Nephron progenitor cell (in vitro differentiated cells): ENCODE measurements around the gene CC2D1A.
A peak's percentile ranks its signal among the peaks of the same experiment; 100 is the strongest.

Experiments used
- DNase-seq: peaks from one replicate; pipeline ENCODE4 v3.0.0; 2021
- H3K27ac Mint-ChIP-seq: 2 replicates; pipeline ENCODE4 v1.8.0; 2021; ENCODE audit warnings: mild to moderate bottlenecking, moderate library complexity, mixed read lengths
- H3K27me3 Mint-ChIP-seq: 2 replicates; pipeline ENCODE4 v1.8.0; 2021; ENCODE audit warnings: mild to moderate bottlenecking, low read depth, mixed read lengths; ENCODE audit not compliant: poor library complexity
- H3K36me3 Mint-ChIP-seq: 2 replicates; pipeline ENCODE4 v1.8.0; 2021; ENCODE audit warnings: low read depth, mixed read lengths
- H3K4me1 Mint-ChIP-seq: 2 replicates; pipeline ENCODE4 v1.8.0; 2021; ENCODE audit warnings: mixed read lengths
- H3K4me3 Mint-ChIP-seq: 2 replicates; pipeline ENCODE4 v1.8.0; 2021; ENCODE audit warnings: mild to moderate bottlenecking, moderate library complexity, mixed read lengths
- H3K9me3 Mint-ChIP-seq: 2 replicates; pipeline ENCODE4 v1.8.0; 2021; ENCODE audit warnings: mild to moderate bottlenecking, moderate library complexity, mixed read lengths
- TF ChIP-seq, protein P1 (sequence below): fragments of 200-600 bp; sonication (generic); IDR thresholded peaks from 2 replicates; pipeline ENCODE4 v1.5.0; 2021; ENCODE audit warnings: antibody characterized with exemption

Gene CC2D1A

DNA sequence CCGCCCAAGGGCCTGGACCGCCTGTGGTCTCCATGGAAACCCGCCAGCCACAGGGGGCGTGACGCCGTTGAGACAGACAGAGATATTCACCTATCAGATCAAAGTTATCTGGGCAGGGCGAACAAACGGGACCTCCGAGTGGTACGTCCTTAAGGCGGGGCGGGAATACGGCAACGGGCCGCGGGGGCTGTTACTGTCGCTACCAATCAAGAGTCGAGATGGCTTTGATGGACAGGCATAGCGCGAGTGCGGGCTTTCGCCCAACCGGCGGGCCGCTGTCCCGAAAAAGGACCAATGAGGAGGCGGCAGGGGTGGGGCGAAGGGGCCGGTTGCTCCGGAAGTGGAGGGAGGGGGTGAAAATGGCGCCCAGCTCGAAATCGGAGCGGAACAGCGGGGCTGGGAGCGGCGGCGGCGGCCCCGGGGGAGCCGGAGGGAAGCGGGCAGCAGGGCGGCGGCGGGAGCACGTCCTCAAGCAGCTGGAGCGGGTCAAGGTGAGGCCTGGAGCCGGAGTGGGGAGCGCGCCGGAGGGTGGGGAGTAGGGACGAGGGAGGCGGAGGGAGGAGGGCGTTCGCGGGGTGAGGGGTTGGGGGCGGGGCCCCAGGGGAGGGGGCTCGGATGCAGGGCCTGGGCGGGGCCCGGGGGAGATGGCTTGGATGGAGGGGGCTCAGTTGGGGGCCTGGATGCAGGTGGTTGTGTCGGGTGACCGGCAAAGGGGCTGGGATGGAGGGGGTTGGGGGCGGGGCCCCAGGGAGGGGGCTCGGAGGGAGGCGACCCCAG lies 46.3 kb downstream of the CC2D1A start, which contains the start of gene DCAF15:
DCAF15 (plus strand) TSS at position 356 of the 777 bp plus-strand sequence; CDS start at position 360, 4 bp downstream.
- Mint-ChIP-seq H3K4me3 (peak within 1 kb of the TSS; percentile 87), H3K36me3 (peaks cover 15% of the 10 kb centered on the region), H3K4me1 (peaks cover 15% of the 10 kb centered on the region), H3K27me3 (peaks cover 14% of the 10 kb centered on the region), H3K27ac (no peak within 1 kb of the TSS), H3K9me3 (no peaks in the 10 kb centered on the region)
- DNase-seq = peak; percentile 98
- TF ChIP-seq, protein P1, sequence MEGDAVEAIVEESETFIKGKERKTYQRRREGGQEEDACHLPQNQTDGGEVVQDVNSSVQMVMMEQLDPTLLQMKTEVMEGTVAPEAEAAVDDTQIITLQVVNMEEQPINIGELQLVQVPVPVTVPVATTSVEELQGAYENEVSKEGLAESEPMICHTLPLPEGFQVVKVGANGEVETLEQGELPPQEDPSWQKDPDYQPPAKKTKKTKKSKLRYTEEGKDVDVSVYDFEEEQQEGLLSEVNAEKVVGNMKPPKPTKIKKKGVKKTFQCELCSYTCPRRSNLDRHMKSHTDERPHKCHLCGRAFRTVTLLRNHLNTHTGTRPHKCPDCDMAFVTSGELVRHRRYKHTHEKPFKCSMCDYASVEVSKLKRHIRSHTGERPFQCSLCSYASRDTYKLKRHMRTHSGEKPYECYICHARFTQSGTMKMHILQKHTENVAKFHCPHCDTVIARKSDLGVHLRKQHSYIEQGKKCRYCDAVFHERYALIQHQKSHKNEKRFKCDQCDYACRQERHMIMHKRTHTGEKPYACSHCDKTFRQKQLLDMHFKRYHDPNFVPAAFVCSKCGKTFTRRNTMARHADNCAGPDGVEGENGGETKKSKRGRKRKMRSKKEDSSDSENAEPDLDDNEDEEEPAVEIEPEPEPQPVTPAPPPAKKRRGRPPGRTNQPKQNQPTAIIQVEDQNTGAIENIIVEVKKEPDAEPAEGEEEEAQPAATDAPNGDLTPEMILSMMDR = no peak

DNA sequence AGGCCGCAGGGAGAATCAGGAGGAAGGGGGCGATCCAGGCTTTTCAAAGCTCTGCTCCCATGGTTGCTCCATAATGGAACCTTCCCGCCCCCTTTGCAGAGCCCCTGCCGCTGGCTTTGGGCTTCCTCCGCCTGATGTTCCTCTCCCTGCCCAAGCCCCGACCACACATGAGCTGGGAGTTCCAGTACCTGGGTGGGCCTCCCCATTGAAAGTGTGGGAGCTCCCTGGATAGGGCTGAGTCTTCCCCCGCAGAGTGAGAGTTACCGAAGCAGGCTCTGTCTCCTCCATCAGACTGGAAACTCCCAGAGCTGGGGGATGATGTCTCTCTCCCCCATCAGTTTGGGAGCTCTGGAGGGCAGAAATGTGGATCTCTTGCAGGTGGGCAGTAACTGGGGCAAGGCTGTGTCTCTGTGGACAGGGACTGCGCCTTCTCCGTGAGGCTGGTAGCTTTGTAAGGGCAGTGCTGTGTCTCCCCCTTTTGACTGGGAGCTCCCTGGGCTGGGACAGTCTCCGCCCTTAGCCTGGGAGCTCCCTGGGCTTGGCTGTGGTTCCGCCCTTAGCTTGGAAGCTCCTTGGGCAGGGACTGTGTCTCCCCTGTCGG lies 47.0 kb downstream of the CC2D1A start:
- Mint-ChIP-seq H3K4me1 (peaks cover 15% of the 10 kb centered on the region), H3K36me3 (peaks cover 15% of the 10 kb centered on the region), H3K27me3 (peaks cover 14% of the 10 kb centered on the region), H3K4me3 (peak overlapping the region; percentile 87), H3K9me3 (no peaks in the 10 kb centered on the region), H3K27ac (no peak overlapping the region)
- TF ChIP-seq, protein P1 = no peak
- DNase-seq = no peak

DNA sequence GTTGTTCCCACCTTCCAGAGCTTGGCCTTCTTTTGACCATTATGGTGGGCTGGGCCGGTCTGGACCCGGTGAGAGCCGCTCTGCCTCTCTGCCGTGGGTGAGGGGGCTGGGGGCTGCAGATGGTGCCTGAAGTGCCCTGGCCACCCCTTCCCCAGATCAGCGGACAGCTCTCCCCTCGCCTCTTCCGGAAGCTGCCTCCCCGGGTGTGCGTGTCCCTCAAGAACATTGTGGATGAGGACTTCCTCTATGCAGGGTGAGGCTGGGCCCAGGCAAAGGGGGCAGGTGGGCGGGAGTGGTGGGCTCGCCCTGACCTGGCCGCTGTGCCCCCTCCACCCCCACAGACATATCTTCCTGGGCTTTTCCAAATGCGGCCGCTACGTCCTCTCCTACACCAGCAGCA lies 48.2 kb downstream of the CC2D1A start:
- H3K27me3 Mint-ChIP-seq = peaks cover 7% of the 10 kb centered on the region
- TF ChIP-seq, protein P1 = no peak

GRCh38 chr19:13955662-13956364 lies 49.8 kb downstream of the CC2D1A start:
- Mint-ChIP-seq H3K36me3 (peaks cover 15% of the 10 kb centered on the region), H3K4me1 (peaks cover 15% of the 10 kb centered on the region), H3K9me3 (no peaks in the 10 kb centered on the region), H3K27me3 (peaks cover 7% of the 10 kb centered on the region), H3K27ac (no peak overlapping the region), H3K4me3 (no peak overlapping the region)
- TF ChIP-seq, protein P1 = no peak
- DNase-seq = no peak

More for the DNA sequence above, 48.2 kb downstream of the CC2D1A start:
- DNase-seq = no peak
- Mint-ChIP-seq H3K4me1 (peaks cover 15% of the 10 kb centered on the region), H3K4me3 (peak overlapping the region; percentile 87), H3K9me3 (no peaks in the 10 kb centered on the region), H3K36me3 (peaks cover 15% of the 10 kb centered on the region), H3K27ac (no peak overlapping the region)

DNA sequence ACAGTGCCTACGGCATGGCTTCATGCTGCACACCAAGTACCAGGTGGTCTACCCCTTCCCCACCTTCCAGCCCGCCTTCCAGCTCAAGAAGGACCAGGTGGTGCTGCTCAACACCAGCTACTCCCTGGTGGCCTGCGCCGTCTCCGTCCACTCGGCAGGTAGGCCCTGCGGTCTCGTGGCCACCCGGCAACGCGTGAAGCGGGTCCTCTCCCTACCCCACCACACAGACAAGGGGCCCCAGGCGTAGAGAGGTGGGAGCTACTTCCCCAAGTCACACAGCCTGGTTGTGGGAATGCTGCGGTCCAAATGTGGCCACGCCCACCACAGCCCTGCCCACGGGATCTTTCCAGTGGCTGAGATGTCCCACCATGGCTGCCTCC lies 50.4 kb downstream of the CC2D1A start:
- Mint-ChIP-seq H3K36me3 (peaks cover 15% of the 10 kb centered on the region), H3K9me3 (no peaks in the 10 kb centered on the region), H3K27ac (no peak overlapping the region), H3K4me3 (no peak overlapping the region), H3K4me1 (peaks cover 17% of the 10 kb centered on the region), H3K27me3 (peaks cover 7% of the 10 kb centered on the region)
- DNase-seq = no peak
- TF ChIP-seq, protein P1 = no peak
